H4 (cell line): ENCODE results near the gene PPP1R27. TPM values are rescaled to one million over a fixed set of nuclear protein-coding genes. Genes with fewer than 3 reads are reported as not detected.

Experiments
- DNase-seq: peaks from one replicate; pipeline ENCODE4 v3.0.0-alpha.2; 2015; ENCODE audit warnings: low spot score
- total RNA-seq: library from RNA; depleted of rRNA; stranded (reverse); fragments of >200 nt; shearing (Covaris generic); gene quantifications from 2 replicates; pipeline ENCODE4 v1.2.3, GENCODE V29; 2014

PPP1R27 gene
- total RNA-seq, 1 experiment from 2014 or later = not detected

DNA sequence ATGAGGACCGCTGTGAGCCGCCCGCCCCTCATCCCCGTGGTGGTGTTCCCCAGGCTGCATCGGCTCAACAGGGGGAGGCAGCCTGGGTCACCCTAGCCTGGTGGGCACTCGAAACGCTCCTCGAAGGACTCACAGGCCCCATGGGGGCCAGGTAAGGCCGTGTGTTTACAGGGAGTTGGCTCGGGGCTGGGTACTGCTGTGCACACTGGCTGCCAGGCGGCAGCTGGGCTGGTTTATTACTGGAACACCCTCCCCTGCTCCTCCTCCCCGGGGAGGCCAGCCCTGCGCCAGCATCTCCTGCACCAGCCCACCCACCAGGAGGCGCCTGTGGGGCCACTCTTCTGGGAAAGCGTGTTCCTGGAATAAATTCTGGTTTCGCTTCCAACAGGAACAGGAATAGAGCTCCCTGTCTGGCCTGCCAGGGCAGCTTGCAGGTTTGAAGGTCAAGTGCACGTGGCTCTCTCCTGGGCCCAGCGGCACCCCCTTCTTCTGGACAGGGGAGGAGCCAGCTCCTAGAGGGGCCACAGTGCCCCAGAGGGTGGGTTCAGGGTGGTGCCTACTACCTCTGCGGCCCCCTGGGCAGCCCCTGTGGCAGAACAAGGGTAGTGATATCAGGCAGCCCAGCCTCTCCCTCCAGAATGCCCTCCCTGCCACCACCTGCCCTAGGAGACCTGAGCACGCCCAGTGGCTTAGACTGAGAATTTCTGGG lies 13.1 kb downstream of the PPP1R27 start:
- peak; percentile 88 for DNase-seq

DNA sequence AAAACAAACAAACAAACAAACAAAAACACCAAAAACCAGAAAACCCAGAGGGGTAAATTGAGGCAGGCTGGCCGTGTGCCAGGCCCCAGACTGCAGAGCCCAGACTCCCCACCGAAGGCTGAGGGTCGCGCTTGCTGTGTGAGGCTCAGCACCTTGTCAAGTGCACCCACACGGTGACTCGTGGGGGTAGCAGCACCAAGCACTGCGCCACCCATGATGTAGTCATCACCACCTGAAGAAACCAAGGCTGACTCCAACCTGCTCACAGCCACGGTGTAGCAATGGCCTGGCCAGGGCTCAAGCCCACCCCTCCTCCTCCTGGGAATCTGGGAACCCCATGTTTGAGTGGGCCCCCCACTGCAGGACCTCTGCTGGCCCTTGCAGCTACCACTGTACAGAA lies 13.7 kb downstream of the PPP1R27 start:
- no peak for DNase-seq

DNA sequence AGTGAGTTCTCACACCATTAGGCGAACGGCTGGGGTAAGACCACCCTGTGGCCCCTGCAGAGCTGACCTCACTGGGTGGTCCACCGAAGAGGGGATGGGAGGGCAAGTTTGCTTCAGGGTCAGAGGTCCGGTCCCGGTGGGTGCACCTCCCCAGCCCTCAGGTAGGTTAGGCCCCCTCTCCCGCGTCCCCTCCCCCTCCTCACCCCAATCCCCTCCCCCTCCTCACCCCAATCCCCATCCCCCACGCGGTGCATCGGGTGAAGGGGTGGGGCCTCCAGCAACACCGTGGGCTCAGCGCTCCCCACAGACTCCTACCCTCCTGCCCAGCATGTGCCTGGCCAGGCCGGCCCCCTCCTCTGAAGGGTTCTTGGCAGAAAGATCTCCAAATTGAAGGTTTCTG lies 15.1 kb downstream of the PPP1R27 start:
- DNase-seq = no peak

DNA sequence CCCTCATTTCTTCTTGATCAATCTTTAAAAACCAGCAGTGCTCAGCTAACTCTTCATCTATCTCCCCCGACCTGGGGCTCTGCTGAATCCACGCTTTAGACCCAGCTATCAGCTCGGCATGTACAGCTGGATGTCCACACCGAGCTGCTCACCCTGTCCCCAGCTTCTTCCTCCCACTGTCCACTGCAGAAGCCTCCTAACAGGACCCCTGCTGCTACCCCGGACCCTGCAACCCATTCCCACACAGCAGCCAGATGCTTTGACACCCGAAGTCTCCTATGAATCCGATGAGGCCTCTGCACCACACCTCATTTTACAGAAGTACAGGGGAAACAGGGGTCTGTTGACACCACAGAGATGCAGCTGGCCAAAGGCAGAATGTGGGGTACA lies 17.1 kb downstream of the PPP1R27 start:
- no peak for DNase-seq

DNA sequence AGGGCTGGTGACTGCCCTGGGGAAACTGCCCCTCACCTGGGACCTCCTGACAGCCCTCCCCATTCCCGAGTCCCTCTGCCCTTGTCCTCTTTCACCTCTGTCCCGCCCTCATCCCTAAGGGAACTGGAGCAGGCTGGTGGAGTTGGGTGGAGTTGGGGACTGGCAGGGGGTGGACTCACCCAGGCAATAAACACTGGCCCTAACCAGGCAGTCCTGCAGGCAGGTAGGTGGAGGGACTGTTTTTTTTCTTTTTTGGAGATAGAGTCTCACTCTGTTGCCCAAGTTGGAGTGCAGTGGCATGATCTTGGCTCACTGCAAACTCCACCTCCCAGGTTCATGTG lies 19.2 kb downstream of the PPP1R27 start:
- DNase-seq = no peak

DNA sequence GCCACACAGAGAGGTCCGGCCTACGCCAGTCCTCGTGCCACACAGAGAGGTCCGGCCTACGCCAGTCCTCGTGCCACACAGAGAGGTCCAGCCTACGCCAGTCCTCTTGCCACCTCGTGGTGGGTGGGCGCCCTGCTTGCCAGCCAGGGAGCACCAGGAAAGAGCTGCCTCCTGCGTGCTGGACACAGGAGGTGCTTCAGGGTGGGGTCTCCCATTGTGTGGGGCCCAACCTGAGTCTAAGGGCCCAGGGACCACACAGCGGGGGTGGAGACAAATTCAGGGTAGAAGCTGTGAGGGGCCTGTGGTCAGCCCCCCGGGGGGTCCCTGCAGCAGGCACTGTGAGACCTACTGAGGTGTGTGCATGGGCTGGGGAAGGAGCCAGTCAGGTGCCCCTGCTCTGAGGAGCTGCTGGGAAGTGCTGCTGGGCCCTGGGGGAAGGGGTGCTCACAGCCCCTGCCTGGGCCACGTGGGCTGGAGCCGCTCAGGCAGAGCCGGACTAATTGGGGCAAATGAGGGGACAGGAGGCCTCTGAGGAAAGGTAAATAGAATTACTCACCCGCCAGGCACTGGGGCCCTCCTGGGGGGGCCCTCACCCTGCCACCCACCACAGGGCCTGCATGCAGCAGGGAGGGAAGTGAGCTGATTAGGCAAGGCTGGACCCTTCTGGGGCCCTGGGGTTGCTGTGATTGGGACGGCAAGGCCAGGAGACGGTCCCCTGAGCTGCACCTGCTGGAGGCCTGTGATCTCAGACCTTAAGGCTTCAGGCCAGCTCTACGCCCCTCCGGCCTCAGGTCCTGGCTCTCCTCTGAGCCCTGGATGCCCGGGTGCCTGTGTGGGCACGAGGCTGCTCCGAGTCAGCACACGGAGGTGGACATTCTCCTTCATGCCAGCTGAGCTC lies 19.9 kb downstream of the PPP1R27 start:
- no peak for DNase-seq

DNA sequence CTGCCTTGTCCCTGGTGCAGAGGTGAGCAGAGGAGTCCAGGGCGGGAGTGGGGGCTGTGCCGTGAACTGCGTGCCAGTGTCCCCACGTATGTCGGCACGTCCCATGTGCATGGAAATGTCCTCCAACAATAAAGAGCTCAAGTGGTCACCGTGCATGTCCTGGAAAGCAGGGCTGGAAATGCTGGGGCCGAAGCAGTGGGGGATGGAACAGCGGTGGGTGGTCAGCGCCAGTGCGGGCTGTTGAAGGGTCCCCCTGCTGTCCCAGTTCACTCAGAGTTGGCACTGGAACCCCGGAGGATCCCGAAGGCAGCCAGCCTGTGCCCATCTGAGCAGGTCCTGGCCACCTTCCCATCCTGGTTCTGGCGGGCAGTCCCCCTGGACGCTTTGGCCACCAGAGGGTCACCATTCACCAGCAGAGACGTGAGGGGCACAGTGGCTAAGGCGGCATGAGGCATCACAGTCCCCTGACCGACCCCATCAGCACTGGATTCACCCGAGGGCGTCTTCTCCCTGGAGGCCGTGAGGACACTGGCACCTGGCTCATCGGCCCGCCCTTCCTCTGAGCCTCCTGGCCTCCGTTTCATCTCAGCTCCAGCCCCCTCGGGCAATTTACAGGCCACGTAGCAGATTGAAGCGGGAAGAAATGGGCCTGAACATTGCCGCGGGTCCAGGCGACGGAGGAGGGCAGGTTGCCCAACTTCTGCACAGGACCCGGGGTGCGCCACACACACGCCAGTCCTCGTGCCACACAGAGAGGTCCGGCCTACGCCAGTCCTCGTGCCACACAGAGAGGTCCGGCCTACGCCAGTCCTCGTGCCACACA lies 20.8 kb downstream of the PPP1R27 start:
- no peak for DNase-seq

DNA sequence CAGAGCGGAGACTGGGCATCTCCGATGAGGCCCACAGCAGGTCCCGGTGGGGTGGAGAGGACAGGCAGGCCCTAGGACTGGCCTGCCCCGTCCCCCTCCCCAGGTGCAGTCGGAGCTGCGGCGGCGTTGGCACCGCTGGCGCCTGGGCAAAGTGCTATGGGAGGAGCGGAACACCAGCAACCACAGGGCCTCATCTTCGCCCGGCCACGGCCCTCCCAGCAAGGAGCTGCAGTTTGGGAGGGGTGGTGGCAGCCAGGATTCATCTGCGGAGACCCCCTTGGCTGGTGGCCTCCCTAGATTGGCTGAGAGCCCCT lies 21.5 kb downstream of the PPP1R27 start:
- no peak for DNase-seq

DNA sequence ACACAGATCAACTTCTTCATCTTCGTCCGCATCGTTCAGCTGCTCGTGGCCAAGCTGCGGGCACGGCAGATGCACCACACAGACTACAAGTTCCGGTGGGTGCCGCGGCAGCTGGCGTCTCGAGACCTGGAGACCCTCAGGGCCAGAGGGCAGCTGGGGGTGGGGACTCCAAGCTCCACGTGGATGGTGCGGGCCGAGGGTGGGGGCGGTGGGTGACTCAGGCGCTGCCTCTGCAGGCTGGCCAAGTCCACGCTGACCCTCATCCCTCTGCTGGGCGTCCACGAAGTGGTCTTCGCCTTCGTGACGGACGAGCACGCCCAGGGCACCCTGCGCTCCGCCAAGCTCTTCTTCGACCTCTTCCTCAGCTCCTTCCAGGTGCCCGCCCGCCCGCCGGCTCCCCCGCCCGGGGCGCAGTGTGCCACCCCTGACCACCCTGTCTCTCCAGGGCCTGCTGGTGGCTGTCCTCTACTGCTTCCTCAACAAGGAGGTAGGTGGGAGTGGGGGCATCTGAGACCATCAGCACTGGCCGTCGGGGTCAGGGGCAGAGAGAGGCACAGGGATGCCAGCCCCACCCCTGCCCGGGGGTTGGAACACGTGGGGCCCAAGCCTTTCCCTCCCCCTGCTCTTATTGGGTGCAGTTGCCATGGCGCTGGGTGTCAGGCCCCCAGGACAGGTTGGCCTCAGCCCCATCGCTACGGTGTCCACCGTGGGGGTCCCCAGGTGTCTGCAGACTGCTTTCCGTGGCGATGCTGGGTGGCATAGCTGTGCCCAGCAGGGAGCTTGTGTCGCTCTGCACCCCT lies 22.1 kb downstream of the PPP1R27 start:
- DNase-seq = no peak

DNA sequence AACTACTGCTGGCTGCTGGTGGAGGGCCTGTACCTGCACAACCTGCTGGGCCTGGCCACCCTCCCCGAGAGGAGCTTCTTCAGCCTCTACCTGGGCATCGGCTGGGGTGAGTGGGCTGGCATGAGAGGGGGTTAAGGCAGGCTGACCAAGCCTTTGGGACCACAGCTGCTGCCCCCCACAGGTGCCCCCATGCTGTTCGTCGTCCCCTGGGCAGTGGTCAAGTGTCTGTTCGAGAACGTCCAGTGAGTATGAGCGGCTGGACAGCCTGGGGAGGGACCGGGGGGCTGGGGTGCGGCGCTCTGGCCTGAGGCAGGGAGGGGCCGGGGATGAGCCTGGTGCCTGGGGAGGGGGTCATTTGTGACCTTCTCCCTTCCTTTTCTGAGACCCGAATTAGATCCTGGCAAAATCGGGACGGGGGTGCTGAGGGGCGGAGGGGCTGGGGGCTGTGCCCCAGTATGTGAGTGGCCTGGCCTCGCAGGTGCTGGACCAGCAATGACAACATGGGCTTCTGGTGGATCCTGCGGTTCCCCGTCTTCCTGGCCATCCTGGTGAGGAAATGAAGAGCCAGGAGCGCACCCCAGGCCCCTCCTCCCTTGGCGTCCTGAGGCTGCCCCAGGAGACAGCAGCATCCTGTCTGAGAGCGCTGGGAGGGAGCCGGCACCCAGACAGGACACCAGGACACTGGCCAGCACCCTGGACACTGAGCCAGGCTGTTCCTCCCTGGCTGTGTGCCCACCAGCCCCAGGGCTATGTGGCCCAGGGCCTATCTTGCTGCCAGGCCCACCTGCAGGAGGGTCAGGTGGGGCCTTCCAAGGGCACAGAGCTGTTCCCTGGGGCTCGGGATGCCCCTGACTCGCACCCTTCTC lies 22.9 kb downstream of the PPP1R27 start:
- DNase-seq = no peak

DNA sequence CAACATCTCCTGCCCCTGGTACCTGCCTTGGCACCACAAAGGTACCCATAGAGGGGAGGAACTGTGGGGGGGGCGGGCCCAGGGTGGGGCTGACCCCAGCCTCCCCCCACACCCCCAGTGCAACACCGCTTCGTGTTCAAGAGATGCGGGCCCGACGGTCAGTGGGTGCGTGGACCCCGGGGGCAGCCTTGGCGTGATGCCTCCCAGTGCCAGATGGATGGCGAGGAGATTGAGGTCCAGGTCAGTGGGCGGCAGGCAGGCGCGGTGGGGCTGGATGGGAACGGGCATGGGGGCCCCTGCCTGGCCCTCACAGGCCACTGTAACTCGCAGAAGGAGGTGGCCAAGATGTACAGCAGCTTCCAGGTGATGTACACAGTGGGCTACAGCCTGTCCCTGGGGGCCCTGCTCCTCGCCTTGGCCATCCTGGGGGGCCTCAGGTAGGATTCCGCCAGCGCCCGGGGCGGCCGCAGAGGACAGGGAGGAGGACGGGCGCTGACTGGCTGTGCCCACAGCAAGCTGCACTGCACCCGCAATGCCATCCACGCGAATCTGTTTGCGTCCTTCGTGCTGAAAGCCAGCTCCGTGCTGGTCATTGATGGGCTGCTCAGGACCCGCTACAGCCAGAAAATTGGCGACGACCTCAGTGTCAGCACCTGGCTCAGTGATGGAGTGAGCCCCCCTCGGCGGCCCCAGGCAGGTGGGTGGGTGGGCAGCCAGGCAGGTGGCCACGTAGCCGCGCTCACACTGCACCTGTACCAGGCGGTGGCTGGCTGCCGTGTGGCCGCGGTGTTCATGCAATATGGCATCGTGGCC lies 23.8 kb downstream of the PPP1R27 start:
- no peak for DNase-seq

DNA sequence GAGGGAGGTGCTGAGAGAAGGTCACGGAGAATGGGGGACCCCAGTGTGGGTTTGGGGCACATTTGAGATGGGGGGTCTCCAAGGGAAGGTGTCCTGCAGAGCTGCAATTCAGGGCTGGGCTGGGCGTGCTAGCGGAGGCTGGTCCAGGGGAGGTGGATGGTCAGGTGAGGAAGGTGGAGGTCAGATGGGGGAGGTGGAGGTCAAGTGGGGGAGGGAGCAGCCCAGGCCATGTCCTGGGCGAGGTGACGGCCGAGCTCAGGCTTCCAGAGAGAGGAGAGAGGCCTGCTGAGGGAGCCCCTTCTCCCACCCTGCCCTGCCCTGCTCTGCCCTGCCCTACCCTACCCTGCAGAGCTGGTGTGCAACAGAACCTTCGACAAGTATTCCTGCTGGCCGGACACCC lies 24.4 kb downstream of the PPP1R27 start:
- DNase-seq = no peak

DNA sequence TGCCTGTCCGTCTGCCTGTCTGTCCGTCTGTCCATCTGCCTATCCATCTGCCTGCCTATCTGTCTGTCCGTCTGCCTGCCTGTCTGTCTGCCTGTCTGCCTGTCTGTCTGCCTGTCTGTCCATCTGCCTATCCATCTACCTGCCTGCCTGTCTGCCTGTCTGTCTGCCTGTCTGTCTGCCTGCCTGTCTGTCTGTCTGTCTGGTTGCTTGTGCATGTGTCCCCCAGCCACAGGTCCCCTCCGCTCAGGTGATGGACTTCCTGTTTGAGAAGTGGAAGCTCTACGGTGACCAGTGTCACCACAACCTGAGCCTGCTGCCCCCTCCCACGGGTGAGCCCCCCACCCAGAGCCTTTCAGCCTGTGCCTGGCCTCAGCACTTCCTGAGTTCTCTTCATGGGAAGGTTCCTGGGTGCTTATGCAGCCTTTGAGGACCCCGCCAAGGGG lies 25.3 kb downstream of the PPP1R27 start:
- no peak for DNase-seq

DNA sequence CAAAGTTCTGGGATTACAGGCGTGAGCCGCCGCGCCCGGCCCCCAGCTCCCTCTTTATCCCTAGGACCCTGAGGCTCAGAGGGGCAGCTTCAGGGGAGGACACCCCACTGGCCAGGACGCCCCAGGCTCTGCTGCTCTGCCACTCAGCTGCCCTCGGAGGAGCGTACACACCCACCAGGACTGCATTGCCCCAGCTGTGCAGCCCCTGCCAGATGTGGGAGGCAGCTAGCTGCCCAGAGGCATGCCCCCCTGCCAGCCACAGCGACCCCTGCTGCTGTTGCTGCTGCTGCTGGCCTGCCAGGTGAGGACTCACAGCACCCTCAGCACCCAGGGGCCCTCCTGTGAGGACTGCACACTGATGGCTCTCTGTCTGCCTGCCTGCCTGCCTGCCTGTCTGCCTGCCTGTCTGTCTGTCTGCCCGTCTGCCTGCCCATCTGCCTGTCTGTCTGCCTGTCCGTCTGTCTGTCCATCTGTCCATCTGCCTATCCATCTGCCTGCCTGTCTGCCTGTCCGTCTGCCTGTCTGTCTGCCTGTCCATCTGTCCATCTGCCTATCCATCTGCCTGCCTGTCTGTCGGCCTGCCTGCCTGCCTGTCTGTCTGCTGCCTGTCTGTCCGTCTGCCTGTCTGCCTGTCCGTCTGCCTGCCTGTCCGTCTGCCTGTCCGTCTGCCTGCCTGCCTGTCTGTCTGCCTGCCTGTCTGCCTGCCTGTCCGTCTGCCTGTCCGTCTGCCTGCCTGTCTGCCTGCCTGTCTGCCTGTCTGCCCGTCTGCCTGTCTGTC lies 25.9 kb downstream of the PPP1R27 start:
- no peak for DNase-seq

DNA sequence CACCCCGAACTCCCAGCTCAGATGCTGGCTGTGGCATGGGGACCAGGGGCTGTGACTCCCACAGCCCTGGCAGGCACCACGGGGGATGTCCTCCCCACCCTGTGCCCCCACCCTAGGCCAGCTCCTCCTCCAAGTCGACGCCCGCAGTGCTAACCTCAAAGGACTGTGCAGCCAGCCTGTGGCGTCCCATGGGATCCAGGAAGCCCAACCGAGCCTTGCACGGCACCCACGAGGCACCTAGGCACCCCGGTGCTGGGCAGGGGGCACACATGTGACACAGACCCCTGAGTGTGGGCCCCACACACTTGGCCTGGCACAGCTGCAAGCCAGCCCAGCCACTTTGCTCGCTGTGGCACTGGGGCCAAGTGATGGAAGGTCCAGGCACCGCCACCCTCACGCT lies 27.0 kb downstream of the PPP1R27 start:
- no peak for DNase-seq

DNA sequence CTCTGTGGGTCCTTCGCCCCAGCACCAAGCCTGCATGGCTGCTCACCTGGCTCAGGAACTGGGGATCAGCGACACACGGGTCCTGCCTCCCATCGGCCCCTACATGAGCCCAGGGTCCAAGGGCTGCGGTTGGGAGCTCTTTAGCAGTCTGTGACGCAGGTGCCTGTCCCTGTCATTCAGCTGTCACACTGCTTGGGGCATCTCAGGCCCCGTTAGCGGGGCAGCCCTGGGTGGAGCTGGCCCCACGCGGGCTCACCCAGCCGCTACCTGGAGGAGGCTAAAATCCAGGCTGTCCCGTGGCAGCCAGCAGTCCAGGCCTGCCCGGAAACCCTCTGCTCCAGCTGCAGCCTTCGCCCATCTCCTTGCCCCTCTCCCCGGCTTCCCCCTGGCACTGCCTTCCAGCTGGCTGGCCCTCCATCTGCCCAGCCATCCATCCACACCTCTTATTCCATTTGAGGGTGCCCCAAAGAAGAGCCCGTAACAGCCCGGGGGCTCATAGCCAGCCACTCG lies 27.6 kb downstream of the PPP1R27 start:
- DNase-seq = no peak

DNA sequence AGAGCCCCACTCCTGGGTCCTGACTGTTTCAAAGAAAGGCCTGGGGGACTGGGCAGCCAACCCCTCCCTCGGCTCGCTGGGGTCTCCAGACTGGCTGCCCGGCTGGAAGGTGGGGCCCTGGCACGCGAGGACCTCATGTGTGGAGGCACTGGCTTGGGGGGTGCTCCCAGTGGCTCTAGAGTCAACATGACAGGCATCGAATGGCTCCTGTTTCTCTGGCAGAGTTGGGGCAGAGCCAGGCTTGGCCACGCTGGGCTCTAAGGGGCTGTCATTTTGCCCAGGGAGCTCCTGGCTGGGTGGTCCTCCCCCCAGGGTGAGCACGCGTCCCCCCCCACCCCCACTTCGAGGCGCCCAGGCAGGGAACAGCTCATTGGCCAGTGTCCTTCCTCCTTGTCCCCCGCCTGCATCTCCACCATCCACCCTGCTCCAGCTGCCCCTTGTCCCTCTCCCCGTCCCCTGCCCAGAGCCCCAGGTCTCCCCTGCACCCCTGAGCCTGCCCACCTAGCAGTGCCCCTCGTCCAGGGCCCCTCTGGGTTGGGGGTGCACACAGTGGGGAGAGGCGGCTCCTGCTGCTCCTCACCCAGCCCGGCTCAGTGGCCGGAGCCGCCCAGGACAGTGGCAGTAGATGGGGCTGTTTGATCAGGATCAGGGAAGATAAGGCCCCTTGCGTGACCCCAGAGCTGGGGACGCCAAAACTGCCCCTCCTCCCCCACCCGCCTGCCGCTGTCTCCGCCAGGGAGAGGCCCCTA lies 28.2 kb downstream of the PPP1R27 start:
- DNase-seq = no peak
